MM.1S (cell line): ENCODE results near the gene HTR5A.

ENCODE experiments used
- DNase-seq: peaks from one replicate; pipeline ENCODE4 v3.0.0-alpha.2; 2015
- H2AFZ ChIP-seq: fragments of 300-600 bp; sonication (generic); 2 replicates; pipeline ENCODE4 v1.6.0; 2016; ENCODE audit warnings: antibody characterized with exemption, low read length
- H3F3A ChIP-seq: fragments of 300-600 bp; sonication (generic); 2 replicates; pipeline ENCODE4 v1.6.1; 2016; ENCODE audit warnings: mild to moderate bottlenecking, antibody characterized with exemption, low read length, moderate library complexity, mixed read lengths; ENCODE audit not compliant: insufficient read depth
- H3K27ac ChIP-seq: fragments of 300-600 bp; sonication (generic); 2 replicates; pipeline ENCODE4 v1.5.1; 2016; ENCODE audit warnings: mild to moderate bottlenecking, low read length
- H3K27me3 ChIP-seq: fragments of 300-600 bp; sonication (generic); replicated peaks from 2 replicates; pipeline ENCODE4 v1.6.0; 2016; ENCODE audit warnings: low read length; ENCODE audit not compliant: insufficient read depth
- H3K36me3 ChIP-seq: fragments of 300-600 bp; sonication (generic); replicated peaks from 2 replicates; pipeline ENCODE4 v1.6.1; 2016; ENCODE audit warnings: mild to moderate bottlenecking, low read length, mixed read lengths; ENCODE audit not compliant: insufficient read depth
- H3K4me1 ChIP-seq: fragments of 300-600 bp; sonication (generic); 2 replicates; pipeline ENCODE4 v1.6.1; 2016; ENCODE audit warnings: low read length, mixed read lengths
- H3K4me2 ChIP-seq: fragments of 300-600 bp; sonication (generic); 2 replicates; pipeline ENCODE4 v1.6.0; 2016; ENCODE audit warnings: low read depth, low read length
- H3K4me3 ChIP-seq: fragments of 300-600 bp; sonication (generic); 2 replicates; pipeline ENCODE4 v1.5.1; 2016; ENCODE audit warnings: low read length, mixed read lengths
- H3K79me2 ChIP-seq: fragments of 300-600 bp; sonication (generic); 2 replicates; pipeline ENCODE4 v1.6.1; 2016; ENCODE audit warnings: mixed run types, low read length, mixed read lengths
- H3K9ac ChIP-seq: fragments of 300-600 bp; sonication (generic); 2 replicates; pipeline ENCODE4 v1.6.1; 2016; ENCODE audit warnings: low read length, mixed read lengths
- H3K9me2 ChIP-seq: fragments of 300-600 bp; sonication (generic); replicated peaks from 2 replicates; pipeline ENCODE4 v1.6.1; 2016; ENCODE audit warnings: mild to moderate bottlenecking, low read length, mixed read lengths; ENCODE audit not compliant: insufficient read depth
- H3K9me3 ChIP-seq: fragments of 300-600 bp; sonication (generic); replicated peaks from 2 replicates; pipeline ENCODE4 v1.6.1; 2016; ENCODE audit warnings: mild to moderate bottlenecking, low read length, mixed read lengths; ENCODE audit not compliant: insufficient read depth
- H4K20me1 ChIP-seq: fragments of 300-600 bp; sonication (generic); 2 replicates; pipeline ENCODE4 v1.6.1; 2016; ENCODE audit warnings: mild to moderate bottlenecking, low read length, moderate library complexity, mixed read lengths; ENCODE audit not compliant: insufficient read depth
- EZH2 ChIP-seq: fragments of 300-600 bp; sonication (generic); optimal IDR thresholded peaks from 2 replicates; pipeline ENCODE3; 2017; ENCODE audit warnings: low read depth, mild to moderate bottlenecking, antibody characterized with exemption, low read length, mixed read lengths
- EZH2phosphoT487 ChIP-seq: fragments of 300-600 bp; sonication (generic); IDR thresholded peaks from 2 replicates; pipeline ENCODE4 v1.6.1; 2018; ENCODE audit warnings: antibody characterized with exemption, low read length
- TF ChIP-seq, protein P1 (sequence below): fragments of 300-600 bp; sonication (generic); IDR thresholded peaks from 2 replicates; pipeline ENCODE4 v1.5.1; 2016; ENCODE audit warnings: antibody characterized with exemption, low read length, mixed read lengths

Gene HTR5A

DNA sequence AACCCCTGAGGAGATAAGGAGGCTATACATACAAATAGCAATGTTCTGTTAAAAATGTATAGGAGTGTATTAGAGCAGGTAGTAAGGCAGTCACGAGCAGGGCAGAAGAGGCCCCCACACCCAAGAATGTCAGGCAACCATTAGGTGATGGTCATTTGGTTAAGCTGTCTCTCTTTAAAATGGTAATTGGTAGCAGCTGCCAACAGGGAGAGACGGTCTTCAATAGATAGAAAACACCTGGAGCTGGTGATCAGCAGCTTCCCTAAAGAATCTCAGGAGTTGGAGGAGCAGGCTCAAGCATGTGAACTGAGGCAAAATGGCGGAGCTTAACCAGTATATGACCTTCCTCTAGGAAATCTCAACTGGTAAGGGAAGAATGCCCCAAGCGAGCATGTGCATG, 26.4 kb upstream of the HTR5A start:
- Histone ChIP-seq H3K9me3 (no peaks in the 10 kb centered on the region), H3F3A (no peaks in the 10 kb centered on the region), H3K9ac (no peak overlapping the region), H3K4me1 (no peaks in the 10 kb centered on the region), H2AFZ (no peak overlapping the region), H3K27me3 (no peaks in the 10 kb centered on the region), H3K9me2 (no peaks in the 10 kb centered on the region), H3K27ac (no peak overlapping the region), H3K36me3 (no peaks in the 10 kb centered on the region), H3K4me3 (no peak overlapping the region), H3K4me2 (no peak overlapping the region), H3K79me2 (no peaks in the 10 kb centered on the region), H4K20me1 (no peaks in the 10 kb centered on the region)
- no peak for TF ChIP-seq EZH2phosphoT487
- TF ChIP-seq, protein P1, sequence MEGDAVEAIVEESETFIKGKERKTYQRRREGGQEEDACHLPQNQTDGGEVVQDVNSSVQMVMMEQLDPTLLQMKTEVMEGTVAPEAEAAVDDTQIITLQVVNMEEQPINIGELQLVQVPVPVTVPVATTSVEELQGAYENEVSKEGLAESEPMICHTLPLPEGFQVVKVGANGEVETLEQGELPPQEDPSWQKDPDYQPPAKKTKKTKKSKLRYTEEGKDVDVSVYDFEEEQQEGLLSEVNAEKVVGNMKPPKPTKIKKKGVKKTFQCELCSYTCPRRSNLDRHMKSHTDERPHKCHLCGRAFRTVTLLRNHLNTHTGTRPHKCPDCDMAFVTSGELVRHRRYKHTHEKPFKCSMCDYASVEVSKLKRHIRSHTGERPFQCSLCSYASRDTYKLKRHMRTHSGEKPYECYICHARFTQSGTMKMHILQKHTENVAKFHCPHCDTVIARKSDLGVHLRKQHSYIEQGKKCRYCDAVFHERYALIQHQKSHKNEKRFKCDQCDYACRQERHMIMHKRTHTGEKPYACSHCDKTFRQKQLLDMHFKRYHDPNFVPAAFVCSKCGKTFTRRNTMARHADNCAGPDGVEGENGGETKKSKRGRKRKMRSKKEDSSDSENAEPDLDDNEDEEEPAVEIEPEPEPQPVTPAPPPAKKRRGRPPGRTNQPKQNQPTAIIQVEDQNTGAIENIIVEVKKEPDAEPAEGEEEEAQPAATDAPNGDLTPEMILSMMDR, result no peak
- TF ChIP-seq EZH2, result no peak
- no peak for DNase-seq

DNA sequence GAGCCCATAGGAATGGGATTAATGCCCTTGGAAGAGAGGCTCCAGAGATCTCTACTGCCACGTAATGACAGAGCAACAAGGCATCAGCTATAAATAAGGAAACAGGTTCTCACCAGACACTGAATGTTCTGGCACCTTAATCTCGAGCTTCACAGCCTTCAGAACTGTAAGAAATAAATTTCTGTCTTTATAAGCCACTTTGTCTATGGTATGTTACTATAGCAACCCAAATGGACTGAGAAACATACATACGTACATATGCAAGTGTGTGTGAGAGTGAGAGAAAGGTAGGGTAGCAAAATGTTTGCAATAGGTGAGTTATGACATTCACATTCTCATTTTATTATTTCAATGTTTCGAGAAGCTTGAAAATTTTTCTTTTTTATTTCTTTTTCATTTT, 22.1 kb upstream of the HTR5A start:
- H3F3A ChIP-seq, result no peaks in the 10 kb centered on the region
- no peaks in the 10 kb centered on the region for H3K9me2 ChIP-seq
- H3K4me2 ChIP-seq, result no peak overlapping the region
- no peaks in the 10 kb centered on the region for H3K4me1 ChIP-seq
- DNase-seq, result no peak
- no peak overlapping the region for H3K9ac ChIP-seq
- no peaks in the 10 kb centered on the region for H4K20me1 ChIP-seq
- no peaks in the 10 kb centered on the region for H3K27me3 ChIP-seq
- H3K79me2 ChIP-seq, result no peaks in the 10 kb centered on the region
- no peaks in the 10 kb centered on the region for H3K9me3 ChIP-seq
- H3K4me3 ChIP-seq, result no peak overlapping the region
- no peaks in the 10 kb centered on the region for H3K36me3 ChIP-seq
- H2AFZ ChIP-seq, result no peak overlapping the region
- H3K27ac ChIP-seq, result no peak overlapping the region
- TF ChIP-seq, protein P1, result no peak
- TF ChIP-seq EZH2 (no peak), EZH2phosphoT487 (no peak)

- Histone ChIP-seq H4K20me1 (no peaks in the 10 kb centered on the region), H3K9me3 (no peaks in the 10 kb centered on the region), H3K27ac (no peak overlapping the region), H3K9ac (no peak overlapping the region), H3K36me3 (no peaks in the 10 kb centered on the region), H3K4me2 (no peak overlapping the region), H3K27me3 (no peaks in the 10 kb centered on the region), H3K4me1 (no peaks in the 10 kb centered on the region), H3K79me2 (no peaks in the 10 kb centered on the region), H3K9me2 (no peaks in the 10 kb centered on the region), H3F3A (no peaks in the 10 kb centered on the region), H2AFZ (no peak overlapping the region), H3K4me3 (no peak overlapping the region)
- TF ChIP-seq EZH2phosphoT487 (no peak), EZH2 (no peak)
- TF ChIP-seq, protein P1, result no peak
- DNase-seq, result no peak
Measured at GRCh38 chr7:155051355-155051754, 18.8 kb upstream of the HTR5A start.

DNA sequence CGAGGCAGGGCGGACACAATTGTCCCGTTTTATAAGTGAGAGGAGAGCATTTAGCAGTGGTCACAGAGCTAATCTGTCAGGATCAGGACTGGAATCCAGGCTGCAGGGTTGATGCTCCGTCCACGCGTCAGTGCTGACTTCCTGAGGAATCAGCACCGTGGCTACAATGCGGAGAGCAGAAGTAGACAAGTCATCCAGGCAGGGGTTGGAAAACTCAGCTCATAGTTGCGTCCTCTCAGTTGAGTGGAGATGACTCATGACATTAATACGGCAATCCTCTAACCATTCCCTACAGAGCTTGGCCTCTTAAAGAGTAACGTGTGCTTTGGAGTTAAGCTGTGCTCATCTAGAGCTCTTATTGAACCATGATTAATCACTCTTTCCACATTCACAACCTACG, 17.1 kb upstream of the HTR5A start:
- Histone ChIP-seq H3K4me3 (no peak overlapping the region), H3F3A (no peaks in the 10 kb centered on the region), H3K9me2 (no peaks in the 10 kb centered on the region), H3K79me2 (no peaks in the 10 kb centered on the region), H3K27ac (no peak overlapping the region), H3K36me3 (no peaks in the 10 kb centered on the region), H2AFZ (no peak overlapping the region), H3K9me3 (no peaks in the 10 kb centered on the region), H4K20me1 (no peaks in the 10 kb centered on the region), H3K4me2 (no peak overlapping the region), H3K9ac (no peak overlapping the region), H3K4me1 (no peaks in the 10 kb centered on the region), H3K27me3 (no peaks in the 10 kb centered on the region)
- TF ChIP-seq, protein P1, result no peak
- TF ChIP-seq EZH2 (no peak), EZH2phosphoT487 (no peak)
- DNase-seq, result no peak
